ENCODE data around the gene PDE4D.
A peak's percentile ranks its signal among the peaks of the same experiment; 100 is the strongest.

Gene PDE4D

DNA sequence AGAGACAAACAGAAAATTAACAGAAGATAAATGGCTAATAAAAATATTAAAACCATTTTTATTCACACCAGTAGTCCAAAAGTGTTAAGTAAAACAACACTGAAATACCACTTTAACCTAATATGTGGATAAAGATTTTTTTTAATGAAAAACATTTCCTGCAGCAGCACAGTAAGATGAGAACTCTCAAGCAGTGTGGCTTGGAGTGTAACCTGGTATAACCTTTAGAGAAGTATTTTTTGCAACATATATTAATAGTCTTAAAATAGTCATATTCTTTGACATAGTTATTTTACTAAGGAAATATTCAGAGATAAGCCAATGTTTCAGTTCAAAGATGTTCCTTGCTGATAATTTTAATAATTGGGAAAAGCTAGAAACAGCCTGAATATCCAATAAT lies 644.4 kb downstream of the PDE4D start:
- ATAC-seq: peak; percentile 74

DNA sequence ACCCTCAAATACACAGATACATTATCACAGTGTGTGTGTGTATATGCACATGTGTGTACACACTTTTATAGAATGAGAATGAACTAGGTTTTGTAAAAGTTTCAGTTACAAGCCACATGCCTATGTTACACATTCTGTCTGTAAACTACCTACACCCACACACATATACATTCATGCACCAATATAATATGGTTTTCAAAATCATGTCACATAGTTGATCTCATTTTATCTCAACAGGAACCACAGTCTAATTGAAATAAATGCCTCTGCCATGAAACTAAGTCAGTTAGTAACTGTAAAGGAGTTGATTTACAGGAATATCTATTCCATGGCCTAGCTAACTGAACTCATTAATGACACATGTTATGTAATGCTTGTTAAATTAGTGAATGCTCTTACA lies 646.6 kb downstream of the PDE4D start:
- no peak for TF ChIP-seq GLIS3 (CRISPR knock-in tag; IDR thresholded peaks at IDR 0.05)
- TF ChIP-seq, protein P1, sequence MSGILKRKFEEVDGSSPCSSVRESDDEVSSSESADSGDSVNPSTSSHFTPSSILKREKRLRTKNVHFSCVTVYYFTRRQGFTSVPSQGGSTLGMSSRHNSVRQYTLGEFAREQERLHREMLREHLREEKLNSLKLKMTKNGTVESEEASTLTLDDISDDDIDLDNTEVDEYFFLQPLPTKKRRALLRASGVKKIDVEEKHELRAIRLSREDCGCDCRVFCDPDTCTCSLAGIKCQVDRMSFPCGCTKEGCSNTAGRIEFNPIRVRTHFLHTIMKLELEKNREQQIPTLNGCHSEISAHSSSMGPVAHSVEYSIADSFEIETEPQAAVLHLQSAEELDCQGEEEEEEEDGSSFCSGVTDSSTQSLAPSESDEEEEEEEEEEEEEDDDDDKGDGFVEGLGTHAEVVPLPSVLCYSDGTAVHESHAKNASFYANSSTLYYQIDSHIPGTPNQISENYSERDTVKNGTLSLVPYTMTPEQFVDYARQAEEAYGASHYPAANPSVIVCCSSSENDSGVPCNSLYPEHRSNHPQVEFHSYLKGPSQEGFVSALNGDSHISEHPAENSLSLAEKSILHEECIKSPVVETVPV (CRISPR knock-in tag; IDR thresholded peaks at IDR 0.05): no peak
- TF ChIP-seq TOX (CRISPR knock-in tag; IDR thresholded peaks at IDR 0.05; ENCODE audit: borderline replicate concordance): no peak
- TF ChIP-seq ZFP30 (CRISPR knock-in tag; IDR thresholded peaks at IDR 0.05): no peak
- TF ChIP-seq TCF4 (CRISPR knock-in tag; IDR thresholded peaks at IDR 0.05; ENCODE audit: borderline replicate concordance): no peak
- no peak for TF ChIP-seq ZNF70 (CRISPR knock-in tag; IDR thresholded peaks at IDR 0.05)
- TF ChIP-seq OSR1 (CRISPR knock-in tag; IDR thresholded peaks at IDR 0.05): no peak
- no peak for TF ChIP-seq PPARA (CRISPR knock-in tag; IDR thresholded peaks at IDR 0.05; ENCODE audit: borderline replicate concordance)
- TF ChIP-seq ESRRG (CRISPR knock-in tag; IDR thresholded peaks at IDR 0.05): no peak
- TF ChIP-seq CSDC2 (CRISPR knock-in tag; IDR thresholded peaks at IDR 0.05): no peak
- TF ChIP-seq ZFP3 (CRISPR knock-in tag; IDR thresholded peaks at IDR 0.05): no peak
- TF ChIP-seq, protein P2, sequence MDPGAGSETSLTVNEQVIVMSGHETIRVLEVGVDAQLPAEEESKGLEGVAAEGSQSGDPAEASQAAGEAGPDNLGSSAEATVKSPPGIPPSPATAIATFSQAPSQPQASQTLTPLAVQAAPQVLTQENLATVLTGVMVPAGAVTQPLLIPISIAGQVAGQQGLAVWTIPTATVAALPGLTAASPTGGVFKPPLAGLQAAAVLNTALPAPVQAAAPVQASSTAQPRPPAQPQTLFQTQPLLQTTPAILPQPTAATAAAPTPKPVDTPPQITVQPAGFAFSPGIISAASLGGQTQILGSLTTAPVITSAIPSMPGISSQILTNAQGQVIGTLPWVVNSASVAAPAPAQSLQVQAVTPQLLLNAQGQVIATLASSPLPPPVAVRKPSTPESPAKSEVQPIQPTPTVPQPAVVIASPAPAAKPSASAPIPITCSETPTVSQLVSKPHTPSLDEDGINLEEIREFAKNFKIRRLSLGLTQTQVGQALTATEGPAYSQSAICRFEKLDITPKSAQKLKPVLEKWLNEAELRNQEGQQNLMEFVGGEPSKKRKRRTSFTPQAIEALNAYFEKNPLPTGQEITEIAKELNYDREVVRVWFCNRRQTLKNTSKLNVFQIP (CRISPR knock-in tag; IDR thresholded peaks at IDR 0.05; ENCODE audit: borderline replicate concordance, low read depth): no peak
- no peak for ATAC-seq

More for the DNA sequence above, 644.4 kb downstream of the PDE4D start:
- no peak for TF ChIP-seq ZNF70 (CRISPR knock-in tag; IDR thresholded peaks at IDR 0.05)
- TF ChIP-seq ZNF565 (CRISPR knock-in tag; conservative IDR thresholded peaks at IDR 0.05; ENCODE audit: low read depth): no peak
- TF ChIP-seq, protein P3, sequence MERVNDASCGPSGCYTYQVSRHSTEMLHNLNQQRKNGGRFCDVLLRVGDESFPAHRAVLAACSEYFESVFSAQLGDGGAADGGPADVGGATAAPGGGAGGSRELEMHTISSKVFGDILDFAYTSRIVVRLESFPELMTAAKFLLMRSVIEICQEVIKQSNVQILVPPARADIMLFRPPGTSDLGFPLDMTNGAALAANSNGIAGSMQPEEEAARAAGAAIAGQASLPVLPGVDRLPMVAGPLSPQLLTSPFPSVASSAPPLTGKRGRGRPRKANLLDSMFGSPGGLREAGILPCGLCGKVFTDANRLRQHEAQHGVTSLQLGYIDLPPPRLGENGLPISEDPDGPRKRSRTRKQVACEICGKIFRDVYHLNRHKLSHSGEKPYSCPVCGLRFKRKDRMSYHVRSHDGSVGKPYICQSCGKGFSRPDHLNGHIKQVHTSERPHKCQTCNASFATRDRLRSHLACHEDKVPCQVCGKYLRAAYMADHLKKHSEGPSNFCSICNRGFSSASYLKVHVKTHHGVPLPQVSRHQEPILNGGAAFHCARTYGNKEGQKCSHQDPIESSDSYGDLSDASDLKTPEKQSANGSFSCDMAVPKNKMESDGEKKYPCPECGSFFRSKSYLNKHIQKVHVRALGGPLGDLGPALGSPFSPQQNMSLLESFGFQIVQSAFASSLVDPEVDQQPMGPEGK (CRISPR knock-in tag; IDR thresholded peaks at IDR 0.05; ENCODE audit: borderline replicate concordance): no peak
- TF ChIP-seq, protein P2 (CRISPR knock-in tag; IDR thresholded peaks at IDR 0.05; ENCODE audit: borderline replicate concordance, low read depth): no peak
- no peak for TF ChIP-seq ISL1 (CRISPR knock-in tag; IDR thresholded peaks at IDR 0.05)
- no peak for TF ChIP-seq BACH2 (CRISPR knock-in tag; IDR thresholded peaks at IDR 0.05; ENCODE audit: borderline replicate concordance)
- no peak for TF ChIP-seq OSR1 (CRISPR knock-in tag; IDR thresholded peaks at IDR 0.05)
- TF ChIP-seq, protein P4, sequence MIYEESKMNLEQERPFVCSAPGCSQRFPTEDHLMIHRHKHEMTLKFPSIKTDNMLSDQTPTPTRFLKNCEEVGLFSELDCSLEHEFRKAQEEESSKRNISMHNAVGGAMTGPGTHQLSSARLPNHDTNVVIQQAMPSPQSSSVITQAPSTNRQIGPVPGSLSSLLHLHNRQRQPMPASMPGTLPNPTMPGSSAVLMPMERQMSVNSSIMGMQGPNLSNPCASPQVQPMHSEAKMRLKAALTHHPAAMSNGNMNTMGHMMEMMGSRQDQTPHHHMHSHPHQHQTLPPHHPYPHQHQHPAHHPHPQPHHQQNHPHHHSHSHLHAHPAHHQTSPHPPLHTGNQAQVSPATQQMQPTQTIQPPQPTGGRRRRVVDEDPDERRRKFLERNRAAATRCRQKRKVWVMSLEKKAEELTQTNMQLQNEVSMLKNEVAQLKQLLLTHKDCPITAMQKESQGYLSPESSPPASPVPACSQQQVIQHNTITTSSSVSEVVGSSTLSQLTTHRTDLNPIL (CRISPR knock-in tag; IDR thresholded peaks at IDR 0.05; ENCODE audit: low read depth): no peak
- TF ChIP-seq RARB (CRISPR knock-in tag; IDR thresholded peaks at IDR 0.05): no peak
- TF ChIP-seq TOX (CRISPR knock-in tag; IDR thresholded peaks at IDR 0.05; ENCODE audit: borderline replicate concordance): no peak
- TF ChIP-seq, protein P5, sequence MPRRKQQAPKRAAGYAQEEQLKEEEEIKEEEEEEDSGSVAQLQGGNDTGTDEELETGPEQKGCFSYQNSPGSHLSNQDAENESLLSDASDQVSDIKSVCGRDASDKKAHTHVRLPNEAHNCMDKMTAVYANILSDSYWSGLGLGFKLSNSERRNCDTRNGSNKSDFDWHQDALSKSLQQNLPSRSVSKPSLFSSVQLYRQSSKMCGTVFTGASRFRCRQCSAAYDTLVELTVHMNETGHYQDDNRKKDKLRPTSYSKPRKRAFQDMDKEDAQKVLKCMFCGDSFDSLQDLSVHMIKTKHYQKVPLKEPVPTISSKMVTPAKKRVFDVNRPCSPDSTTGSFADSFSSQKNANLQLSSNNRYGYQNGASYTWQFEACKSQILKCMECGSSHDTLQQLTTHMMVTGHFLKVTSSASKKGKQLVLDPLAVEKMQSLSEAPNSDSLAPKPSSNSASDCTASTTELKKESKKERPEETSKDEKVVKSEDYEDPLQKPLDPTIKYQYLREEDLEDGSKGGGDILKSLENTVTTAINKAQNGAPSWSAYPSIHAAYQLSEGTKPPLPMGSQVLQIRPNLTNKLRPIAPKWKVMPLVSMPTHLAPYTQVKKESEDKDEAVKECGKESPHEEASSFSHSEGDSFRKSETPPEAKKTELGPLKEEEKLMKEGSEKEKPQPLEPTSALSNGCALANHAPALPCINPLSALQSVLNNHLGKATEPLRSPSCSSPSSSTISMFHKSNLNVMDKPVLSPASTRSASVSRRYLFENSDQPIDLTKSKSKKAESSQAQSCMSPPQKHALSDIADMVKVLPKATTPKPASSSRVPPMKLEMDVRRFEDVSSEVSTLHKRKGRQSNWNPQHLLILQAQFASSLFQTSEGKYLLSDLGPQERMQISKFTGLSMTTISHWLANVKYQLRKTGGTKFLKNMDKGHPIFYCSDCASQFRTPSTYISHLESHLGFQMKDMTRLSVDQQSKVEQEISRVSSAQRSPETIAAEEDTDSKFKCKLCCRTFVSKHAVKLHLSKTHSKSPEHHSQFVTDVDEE (CRISPR knock-in tag; IDR thresholded peaks at IDR 0.05): no peak
- TF ChIP-seq PPARA (CRISPR knock-in tag; IDR thresholded peaks at IDR 0.05; ENCODE audit: borderline replicate concordance): no peak
- no peak for TF ChIP-seq GLIS3 (CRISPR knock-in tag; IDR thresholded peaks at IDR 0.05)

All from SK-N-SH treated with all-trans-retinoic acid at 6 μM for 48 hours (cell line).